Prostate gland (tissue), 2 donors: ENCODE data around the gene CRYGD.

Experiments
- POLR2A ChIP-seq: fragments of 450-650 bp; IDR thresholded peaks from one replicate; pipeline ENCODE4 v1.6.1; 2016; ENCODE audit warnings: antibody characterized with exemption, mild to moderate bottlenecking
- TF ChIP-seq, protein P1 (sequence below), 4 experiments: fragments of 200-600 bp in 2 of 4; fragments of 450-650 bp in 2 of 4; sonication (generic) in 2 of 4; IDR thresholded peaks; 1 replicate in 3 of 4; 2 replicates in 1 of 4; pipeline ENCODE4 v1.5.1; 2016 to 2019; ENCODE audit warnings: antibody characterized with exemption in 4 of 4, mild to moderate bottlenecking in 2 of 4, moderate library complexity in 2 of 4

DNA sequence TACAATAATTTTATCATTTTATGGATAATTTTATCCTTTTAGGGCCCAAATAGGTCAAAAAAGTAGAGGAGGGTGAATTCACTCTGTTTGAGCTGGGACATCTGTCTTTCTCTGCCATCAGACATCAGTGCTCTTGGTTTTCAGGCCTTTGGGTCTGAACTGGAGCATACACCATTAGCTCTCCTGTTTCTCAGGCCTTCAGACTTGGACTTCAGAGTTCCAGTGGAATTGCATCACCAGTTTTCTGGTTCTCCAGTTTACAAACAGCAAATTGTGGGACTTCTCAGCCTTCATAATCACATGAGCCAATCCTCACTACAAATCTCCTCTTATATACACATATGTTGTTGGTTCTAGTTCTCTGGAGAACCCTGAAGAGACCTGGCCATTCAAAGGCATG is 33.9 kb downstream of the CRYGD start:
- no peak for TF ChIP-seq POLR2A
- TF ChIP-seq, protein P1, sequence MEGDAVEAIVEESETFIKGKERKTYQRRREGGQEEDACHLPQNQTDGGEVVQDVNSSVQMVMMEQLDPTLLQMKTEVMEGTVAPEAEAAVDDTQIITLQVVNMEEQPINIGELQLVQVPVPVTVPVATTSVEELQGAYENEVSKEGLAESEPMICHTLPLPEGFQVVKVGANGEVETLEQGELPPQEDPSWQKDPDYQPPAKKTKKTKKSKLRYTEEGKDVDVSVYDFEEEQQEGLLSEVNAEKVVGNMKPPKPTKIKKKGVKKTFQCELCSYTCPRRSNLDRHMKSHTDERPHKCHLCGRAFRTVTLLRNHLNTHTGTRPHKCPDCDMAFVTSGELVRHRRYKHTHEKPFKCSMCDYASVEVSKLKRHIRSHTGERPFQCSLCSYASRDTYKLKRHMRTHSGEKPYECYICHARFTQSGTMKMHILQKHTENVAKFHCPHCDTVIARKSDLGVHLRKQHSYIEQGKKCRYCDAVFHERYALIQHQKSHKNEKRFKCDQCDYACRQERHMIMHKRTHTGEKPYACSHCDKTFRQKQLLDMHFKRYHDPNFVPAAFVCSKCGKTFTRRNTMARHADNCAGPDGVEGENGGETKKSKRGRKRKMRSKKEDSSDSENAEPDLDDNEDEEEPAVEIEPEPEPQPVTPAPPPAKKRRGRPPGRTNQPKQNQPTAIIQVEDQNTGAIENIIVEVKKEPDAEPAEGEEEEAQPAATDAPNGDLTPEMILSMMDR (IDR thresholded peaks at IDR 0.05): no peak
